KMS-11 (cell line): ENCODE data around the gene IGFL3.

ENCODE experiments used
- H2AFZ ChIP-seq: fragments of 200-600 bp; sonication (generic); 2 replicates; pipeline ENCODE4 v1.6.1; 2016; ENCODE audit warnings: antibody characterized with exemption, mixed run types, low read depth
- H3K27ac ChIP-seq: fragments of 200-600 bp; sonication (generic); 2 replicates; pipeline ENCODE4 v1.6.1; 2016; ENCODE audit warnings: mild to moderate bottlenecking, mixed run types
- H3K27me3 ChIP-seq: fragments of 200-600 bp; sonication (generic); 2 replicates; pipeline ENCODE4 v1.6.1; 2017; ENCODE audit warnings: mild to moderate bottlenecking, low read depth, mixed run types, moderate library complexity; ENCODE audit not compliant: insufficient read depth
- H3K36me3 ChIP-seq: fragments of 200-600 bp; sonication (generic); 2 replicates; pipeline ENCODE4 v1.6.1; 2017; ENCODE audit warnings: mild to moderate bottlenecking, mixed run types; ENCODE audit not compliant: insufficient read depth
- H3K4me1 ChIP-seq: fragments of 200-600 bp; sonication (generic); 2 replicates; pipeline ENCODE4 v1.6.1; 2016; ENCODE audit warnings: mild to moderate bottlenecking, low read depth, mixed run types; ENCODE audit not compliant: poor library complexity, severe bottlenecking
- H3K4me2 ChIP-seq: fragments of 200-600 bp; sonication (generic); 2 replicates; pipeline ENCODE4 v1.7.0; 2016; ENCODE audit warnings: mild to moderate bottlenecking, mixed run types
- H3K4me3 ChIP-seq: fragments of 200-600 bp; sonication (generic); IDR thresholded peaks from 2 replicates; pipeline ENCODE4 v1.6.1; 2017; ENCODE audit warnings: low read depth, low read length, mixed read lengths; ENCODE audit not compliant: insufficient read depth
- H3K79me2 ChIP-seq: fragments of 200-600 bp; sonication (generic); 2 replicates; pipeline ENCODE4 v1.6.1; 2016; ENCODE audit warnings: low read depth, mixed run types; ENCODE audit not compliant: insufficient read depth
- H3K9ac ChIP-seq: fragments of 200-600 bp; sonication (generic); 2 replicates; pipeline ENCODE4 v1.6.1; 2016; ENCODE audit warnings: mild to moderate bottlenecking, mixed run types
- H4K20me1 ChIP-seq: fragments of 200-600 bp; sonication (generic); 2 replicates; pipeline ENCODE4 v1.6.1; 2016; ENCODE audit warnings: mild to moderate bottlenecking, mixed run types; ENCODE audit not compliant: insufficient read depth
- TF ChIP-seq, protein P1 (sequence below): fragments of 200-600 bp; sonication (generic); conservative IDR thresholded peaks from 2 replicates; pipeline ENCODE4 v1.6.1; 2017; ENCODE audit warnings: low read depth, mild to moderate bottlenecking, antibody characterized with exemption, low read length, moderate library complexity, mixed read lengths

IGFL3 gene

GRCh38 chr19:46076951-46077814, 47.3 kb downstream of the IGFL3 start:
- Histone ChIP-seq H4K20me1 (no peaks in the 10 kb centered on the region), H2AFZ (no peak overlapping the region), H3K4me1 (no peaks in the 10 kb centered on the region), H3K27ac (no peak overlapping the region), H3K9ac (no peak overlapping the region), H3K27me3 (peaks cover 12% of the 10 kb centered on the region; the same call in 1 of the 2 replicates), H3K36me3 (no peaks in the 10 kb centered on the region), H3K79me2 (no peaks in the 10 kb centered on the region), H3K4me3 (no peak overlapping the region), H3K4me2 (no peak overlapping the region)
- TF ChIP-seq, protein P1, sequence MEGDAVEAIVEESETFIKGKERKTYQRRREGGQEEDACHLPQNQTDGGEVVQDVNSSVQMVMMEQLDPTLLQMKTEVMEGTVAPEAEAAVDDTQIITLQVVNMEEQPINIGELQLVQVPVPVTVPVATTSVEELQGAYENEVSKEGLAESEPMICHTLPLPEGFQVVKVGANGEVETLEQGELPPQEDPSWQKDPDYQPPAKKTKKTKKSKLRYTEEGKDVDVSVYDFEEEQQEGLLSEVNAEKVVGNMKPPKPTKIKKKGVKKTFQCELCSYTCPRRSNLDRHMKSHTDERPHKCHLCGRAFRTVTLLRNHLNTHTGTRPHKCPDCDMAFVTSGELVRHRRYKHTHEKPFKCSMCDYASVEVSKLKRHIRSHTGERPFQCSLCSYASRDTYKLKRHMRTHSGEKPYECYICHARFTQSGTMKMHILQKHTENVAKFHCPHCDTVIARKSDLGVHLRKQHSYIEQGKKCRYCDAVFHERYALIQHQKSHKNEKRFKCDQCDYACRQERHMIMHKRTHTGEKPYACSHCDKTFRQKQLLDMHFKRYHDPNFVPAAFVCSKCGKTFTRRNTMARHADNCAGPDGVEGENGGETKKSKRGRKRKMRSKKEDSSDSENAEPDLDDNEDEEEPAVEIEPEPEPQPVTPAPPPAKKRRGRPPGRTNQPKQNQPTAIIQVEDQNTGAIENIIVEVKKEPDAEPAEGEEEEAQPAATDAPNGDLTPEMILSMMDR = peak; percentile 68; the same call in 1 of the 2 replicates

DNA sequence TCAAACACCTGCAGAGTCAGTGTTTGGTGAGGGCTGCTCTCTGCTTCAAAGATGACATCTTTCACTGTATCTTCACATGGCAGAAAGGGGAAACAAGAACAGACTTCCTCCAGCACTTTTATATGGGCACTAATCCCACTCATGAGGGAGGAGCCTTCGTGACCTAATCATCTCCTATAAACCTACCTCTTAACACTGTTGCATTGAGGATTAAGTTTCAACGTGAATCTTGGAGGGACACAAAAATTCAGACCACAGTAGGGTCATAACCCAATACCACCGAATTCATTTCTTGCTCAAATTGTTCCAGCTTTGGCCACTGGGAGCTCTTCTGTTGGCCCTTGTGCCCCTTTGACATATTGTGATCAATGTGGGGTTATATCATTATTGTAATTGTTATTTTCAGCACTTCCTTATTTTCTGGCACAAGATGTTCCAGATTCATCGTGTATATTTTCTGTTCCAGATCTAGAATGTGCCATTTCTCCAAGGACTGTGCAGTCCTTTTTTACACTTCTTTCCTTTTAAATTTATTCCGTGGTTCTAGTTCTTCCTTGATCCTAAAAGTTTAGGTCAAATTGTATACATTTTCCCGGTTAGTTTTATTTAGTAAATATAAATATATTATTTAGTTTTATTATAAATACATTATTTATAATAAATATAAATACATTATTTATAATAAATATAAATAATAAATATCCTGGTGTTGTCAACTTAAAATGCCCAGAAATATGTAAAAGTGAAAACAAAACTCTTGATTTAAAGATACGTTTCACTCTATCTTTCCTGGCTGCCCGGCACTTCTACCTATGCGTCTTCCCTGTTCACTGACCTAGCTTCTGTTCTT, 48.2 kb downstream of the IGFL3 start:
- Histone ChIP-seq H3K4me3 (no peak overlapping the region), H3K79me2 (no peaks in the 10 kb centered on the region), H2AFZ (no peak overlapping the region), H3K27me3 (peaks cover 7% of the 10 kb centered on the region; the same call in 1 of the 2 replicates), H3K36me3 (no peaks in the 10 kb centered on the region), H3K4me2 (no peak overlapping the region), H3K9ac (no peak overlapping the region), H4K20me1 (no peaks in the 10 kb centered on the region), H3K27ac (no peak overlapping the region), H3K4me1 (no peaks in the 10 kb centered on the region)
- TF ChIP-seq, protein P1 = no peak

DNA sequence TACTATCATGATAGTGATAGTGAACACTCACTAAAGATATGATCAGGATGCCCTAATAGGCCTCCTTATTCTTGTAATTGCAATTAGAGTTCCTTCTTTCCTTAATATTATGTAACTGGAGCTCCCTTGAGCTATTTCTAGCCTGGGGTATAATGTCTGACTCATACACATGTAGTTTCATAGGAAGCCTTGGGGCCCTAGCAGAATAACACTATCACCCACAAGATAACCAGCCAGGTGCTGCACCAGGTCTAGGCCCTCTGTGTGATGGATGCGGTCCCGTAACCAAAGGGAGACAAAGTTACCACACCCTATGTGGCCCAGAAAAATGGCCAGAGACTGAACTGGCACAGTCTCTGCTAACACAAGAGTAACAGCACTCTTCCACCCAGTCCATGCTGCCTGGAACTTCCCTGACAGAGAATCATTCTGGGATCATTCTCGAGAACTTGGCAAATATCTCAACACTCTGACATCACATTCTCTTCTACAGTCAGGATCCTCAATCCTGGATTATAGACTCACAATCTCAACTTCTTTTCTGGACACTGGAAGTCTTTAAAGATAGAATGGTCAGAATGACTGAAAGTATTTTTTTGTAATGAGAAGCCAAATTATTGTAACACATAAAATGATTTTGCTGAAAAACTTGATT, 51.1 kb downstream of the IGFL3 start:
- TF ChIP-seq, protein P1 = no peak
- no peak overlapping the region for H3K9ac ChIP-seq

More for the DNA sequence above, 51.1 kb downstream of the IGFL3 start:
- H3K79me2 ChIP-seq = no peaks in the 10 kb centered on the region
- no peaks in the 10 kb centered on the region for H4K20me1 ChIP-seq
- no peak overlapping the region for H3K4me3 ChIP-seq
- no peak overlapping the region for H3K4me2 ChIP-seq
- H3K27me3 ChIP-seq = peaks cover 2% of the 10 kb centered on the region; the same call in 1 of the 2 replicates
- H3K4me1 ChIP-seq = no peaks in the 10 kb centered on the region
- H2AFZ ChIP-seq = no peak overlapping the region
- H3K27ac ChIP-seq = no peak overlapping the region
- H3K36me3 ChIP-seq = no peaks in the 10 kb centered on the region
